Measurements from ENCODE around the gene NREP. TPM values are rescaled to one million over a fixed set of nuclear protein-coding genes. Genes with fewer than 3 reads are reported as not detected.
A peak's percentile ranks its signal among the peaks of the same experiment; 100 is the strongest.

Gene NREP
- total RNA-seq, 2 donors from 2014 or later = 8.5 to 18.2 TPM

DNA sequence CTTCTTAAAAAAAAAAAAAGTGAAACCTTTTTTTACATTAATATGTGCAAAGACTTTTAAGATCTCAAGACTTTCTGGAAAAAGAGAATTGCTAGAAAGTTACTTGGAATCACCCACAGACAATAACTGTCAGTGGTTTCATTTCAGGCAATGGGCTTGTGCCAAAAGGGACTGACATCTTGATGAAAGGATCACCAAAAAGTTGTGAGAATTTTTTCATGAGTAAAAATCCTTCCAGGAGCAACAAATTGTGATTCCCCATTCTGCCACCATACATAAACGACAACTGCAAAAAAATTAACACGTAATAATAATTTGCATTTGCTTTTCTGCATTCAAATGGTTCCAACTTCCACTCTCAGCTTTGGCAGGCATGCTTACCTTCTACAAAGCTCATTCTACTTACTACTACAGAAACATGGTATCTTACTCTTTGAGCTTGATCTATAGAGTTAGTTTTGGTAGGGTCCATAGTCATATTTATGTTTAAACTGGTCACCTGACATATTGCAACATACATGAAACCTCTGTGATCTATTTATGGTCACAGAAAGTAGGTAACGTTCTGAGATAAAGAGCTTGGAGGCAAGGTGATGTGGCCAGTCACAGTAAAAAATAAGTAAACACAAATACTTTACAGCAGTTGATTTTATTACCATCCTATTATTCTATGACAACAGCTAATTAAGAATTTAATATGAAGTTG is 3.0 kb downstream of the NREP start:
- Mint-ChIP-seq H3K27me3 (peaks cover 8% of the 10 kb centered on the region), H3K27ac (no peak overlapping the region), H3K9me3 (no peaks in the 10 kb centered on the region), H3K36me3 (ENCODE audit: low read depth) (peaks cover 5% of the 10 kb centered on the region), H3K4me3 (no peak overlapping the region), H3K4me1 (no peaks in the 10 kb centered on the region)
- ATAC-seq (replicated peaks) = no peak

DNA sequence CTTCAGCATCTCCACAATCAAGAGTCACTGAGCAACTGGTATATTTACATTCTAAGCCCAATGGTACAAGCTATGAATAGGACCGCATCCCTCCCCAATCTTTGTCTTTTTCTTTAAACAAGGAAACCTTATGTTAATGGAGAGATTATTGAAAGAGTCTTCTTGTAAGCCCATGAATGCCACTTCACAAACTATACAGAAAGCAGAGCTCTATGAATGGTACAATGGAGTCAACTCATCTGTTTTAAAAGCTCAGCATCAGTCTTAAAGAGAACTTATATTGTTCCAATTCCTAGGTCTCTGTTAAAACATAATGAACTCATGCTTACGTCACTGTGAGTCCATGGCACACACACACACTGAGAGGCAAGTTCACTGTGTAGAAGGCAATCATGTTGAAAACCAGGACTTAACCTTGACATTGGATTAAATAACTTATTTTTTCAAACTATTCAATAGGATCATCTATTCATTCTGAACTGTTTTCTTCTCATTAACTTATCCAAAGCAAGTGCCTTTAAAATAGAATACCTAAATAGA is 4.5 kb downstream of the NREP start:
- peaks cover 11% of the 10 kb centered on the region for H3K27me3 Mint-ChIP-seq
- no peak overlapping the region for H3K27ac Mint-ChIP-seq
- ATAC-seq (replicated peaks) = no peak
- H3K9me3 Mint-ChIP-seq = no peaks in the 10 kb centered on the region
- H3K4me1 Mint-ChIP-seq = peaks cover 4% of the 10 kb centered on the region
- H3K36me3 Mint-ChIP-seq (ENCODE audit: low read depth) = no peaks in the 10 kb centered on the region
- no peak overlapping the region for H3K4me3 Mint-ChIP-seq

- Mint-ChIP-seq H3K4me3 (no peak overlapping the region), H3K4me1 (peaks cover 4% of the 10 kb centered on the region), H3K27ac (no peak overlapping the region), H3K27me3 (peaks cover 7% of the 10 kb centered on the region), H3K9me3 (no peaks in the 10 kb centered on the region), H3K36me3 (ENCODE audit: low read depth) (no peaks in the 10 kb centered on the region)
- no peak for ATAC-seq (replicated peaks)
Measured at GRCh38 chr5:111749303-111750026, 7.5 kb downstream of the NREP start.

DNA sequence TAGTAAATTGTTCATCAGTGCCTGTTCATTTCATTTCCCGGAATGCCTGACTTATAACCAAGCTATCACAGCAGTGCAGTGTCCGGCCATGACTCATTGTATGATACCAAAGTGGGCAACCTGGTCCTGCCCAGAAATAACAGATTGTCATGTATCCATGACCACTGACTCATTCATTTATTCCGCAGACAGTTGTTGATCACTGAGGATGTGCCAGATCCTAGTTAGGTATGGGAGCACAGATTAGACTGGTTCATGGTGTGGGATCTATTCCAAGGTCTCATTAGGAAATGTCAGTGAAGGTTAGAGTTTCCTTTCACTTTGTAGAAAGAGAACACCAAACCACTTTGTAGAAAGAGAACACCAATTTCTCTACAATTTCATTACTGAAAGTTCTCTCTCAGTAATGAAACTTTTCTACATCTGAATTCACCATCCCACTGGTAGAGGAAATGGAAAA is 8.7 kb downstream of the NREP start:
- peaks cover 13% of the 10 kb centered on the region for H3K27me3 Mint-ChIP-seq
- no peaks in the 10 kb centered on the region for H3K36me3 Mint-ChIP-seq (ENCODE audit: low read depth)
- H3K4me1 Mint-ChIP-seq = peaks cover 4% of the 10 kb centered on the region
- H3K9me3 Mint-ChIP-seq = no peaks in the 10 kb centered on the region
- ATAC-seq (replicated peaks) = peak; percentile 74
- H3K27ac Mint-ChIP-seq = no peak overlapping the region
- H3K4me3 Mint-ChIP-seq = no peak overlapping the region

- Mint-ChIP-seq H3K9me3 (no peaks in the 10 kb centered on the region), H3K4me3 (no peak overlapping the region), H3K27ac (no peak overlapping the region), H3K36me3 (ENCODE audit: low read depth) (no peaks in the 10 kb centered on the region), H3K27me3 (peaks cover 12% of the 10 kb centered on the region), H3K4me1 (peaks cover 4% of the 10 kb centered on the region)
- no peak for ATAC-seq (replicated peaks)
Measured at GRCh38 chr5:111747337-111747736, 9.7 kb downstream of the NREP start.

DNA sequence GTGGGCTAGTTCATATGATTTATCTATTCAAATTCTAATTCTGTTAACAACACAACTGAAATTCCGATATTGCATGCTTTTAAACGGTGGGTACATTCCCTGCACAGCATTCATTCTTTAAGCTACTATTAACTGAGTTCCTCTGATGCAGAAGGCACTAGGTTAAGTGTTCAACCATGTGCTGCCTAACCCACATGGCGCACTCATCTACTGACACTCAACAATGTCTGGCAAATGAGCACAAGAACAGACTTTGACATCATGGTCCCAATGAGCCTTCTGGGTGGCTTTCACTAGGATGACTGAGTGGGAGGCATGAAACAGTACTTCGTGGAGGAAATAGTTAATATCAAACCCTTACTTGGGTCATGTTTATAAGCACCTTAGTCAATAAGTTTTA is 10.2 kb downstream of the NREP start:
- Mint-ChIP-seq H3K36me3 (ENCODE audit: low read depth) (no peaks in the 10 kb centered on the region), H3K4me3 (no peak overlapping the region), H3K27ac (no peak overlapping the region), H3K9me3 (no peaks in the 10 kb centered on the region), H3K4me1 (peaks cover 4% of the 10 kb centered on the region), H3K27me3 (peaks cover 11% of the 10 kb centered on the region)
- no peak for ATAC-seq (replicated peaks)

DNA sequence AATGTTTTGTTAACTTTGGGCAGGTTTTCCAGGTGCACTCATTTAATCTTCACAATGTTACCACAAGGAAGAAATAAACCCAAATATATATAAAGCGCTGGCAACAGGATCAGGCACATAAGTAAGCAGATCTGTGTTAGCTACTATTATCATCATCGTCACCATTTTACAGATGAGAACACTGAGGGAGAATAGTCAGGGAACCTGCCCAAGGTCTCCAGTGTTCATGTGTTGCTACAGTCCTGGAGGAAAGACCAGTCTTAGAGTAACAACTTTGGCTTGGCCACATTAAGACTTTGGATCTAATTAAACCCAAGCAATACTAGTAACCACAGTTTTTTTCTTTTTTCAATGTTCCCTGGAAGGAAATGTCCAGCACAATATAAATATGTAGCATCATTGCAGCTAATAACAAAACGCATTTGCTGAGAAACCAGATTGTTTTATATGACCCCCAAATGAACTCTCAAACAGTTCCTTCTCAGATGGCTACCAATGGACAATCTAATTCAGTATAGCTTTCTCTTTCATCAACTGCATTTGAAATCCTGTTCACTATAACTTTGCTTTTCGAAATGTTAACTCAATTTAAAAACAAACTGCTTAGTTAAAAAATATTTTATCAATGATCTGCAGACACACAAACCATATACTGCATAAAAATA is 11.8 kb downstream of the NREP start:
- no peak for ATAC-seq (replicated peaks)

GRCh38 chr5:111744455-111744854 is 12.5 kb downstream of the NREP start:
- no peak for ATAC-seq (replicated peaks)
- no peak overlapping the region for H3K4me3 Mint-ChIP-seq
- H3K36me3 Mint-ChIP-seq (ENCODE audit: low read depth) = no peaks in the 10 kb centered on the region
- H3K9me3 Mint-ChIP-seq = no peaks in the 10 kb centered on the region
- peaks cover 4% of the 10 kb centered on the region for H3K4me1 Mint-ChIP-seq
- H3K27me3 Mint-ChIP-seq = peaks cover 17% of the 10 kb centered on the region
- H3K27ac Mint-ChIP-seq = no peak overlapping the region

More for the DNA sequence above, 11.8 kb downstream of the NREP start:
- Mint-ChIP-seq H3K9me3 (no peaks in the 10 kb centered on the region), H3K27ac (no peak overlapping the region), H3K27me3 (peaks cover 17% of the 10 kb centered on the region), H3K36me3 (ENCODE audit: low read depth) (no peaks in the 10 kb centered on the region), H3K4me3 (no peak overlapping the region), H3K4me1 (peaks cover 4% of the 10 kb centered on the region)

DNA sequence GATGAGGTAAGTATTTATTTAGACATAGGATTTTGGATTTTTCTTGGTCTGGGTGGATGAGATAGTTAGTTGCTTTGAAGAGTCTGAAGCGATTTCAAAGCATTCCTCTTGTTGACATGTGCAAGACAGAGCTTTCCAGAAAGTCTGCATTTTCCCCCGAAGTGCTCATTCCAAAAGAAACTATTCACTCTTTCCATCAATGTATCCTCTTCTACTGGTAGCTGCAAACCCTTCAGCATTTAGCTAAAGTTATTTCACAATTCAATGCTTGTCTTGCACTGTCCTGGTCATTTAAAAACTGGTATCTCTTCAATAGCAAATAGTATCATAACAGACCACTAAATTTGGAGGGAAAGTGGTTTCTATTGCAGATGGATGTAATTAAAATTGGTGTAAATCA is 13.0 kb downstream of the NREP start:
- H3K4me1 Mint-ChIP-seq = peaks cover 4% of the 10 kb centered on the region
- H3K4me3 Mint-ChIP-seq = no peak overlapping the region
- no peaks in the 10 kb centered on the region for H3K9me3 Mint-ChIP-seq
- no peak for ATAC-seq (replicated peaks)
- no peak overlapping the region for H3K27ac Mint-ChIP-seq
- H3K36me3 Mint-ChIP-seq (ENCODE audit: low read depth) = no peaks in the 10 kb centered on the region
- peaks cover 17% of the 10 kb centered on the region for H3K27me3 Mint-ChIP-seq

GRCh38 chr5:111743512-111743911 is 13.5 kb downstream of the NREP start:
- Mint-ChIP-seq H3K4me3 (no peak overlapping the region), H3K9me3 (no peaks in the 10 kb centered on the region), H3K27me3 (peaks cover 17% of the 10 kb centered on the region), H3K27ac (no peak overlapping the region), H3K4me1 (peaks cover 4% of the 10 kb centered on the region), H3K36me3 (ENCODE audit: low read depth) (no peaks in the 10 kb centered on the region)
- no peak for ATAC-seq (replicated peaks)

GRCh38 chr5:111742177-111742994 is 14.6 kb downstream of the NREP start:
- ATAC-seq (replicated peaks) = no peak
- no peak overlapping the region for H3K27ac Mint-ChIP-seq
- H3K9me3 Mint-ChIP-seq = no peaks in the 10 kb centered on the region
- no peak overlapping the region for H3K4me3 Mint-ChIP-seq
- H3K27me3 Mint-ChIP-seq = peaks cover 14% of the 10 kb centered on the region
- H3K36me3 Mint-ChIP-seq (ENCODE audit: low read depth) = no peaks in the 10 kb centered on the region
- H3K4me1 Mint-ChIP-seq = no peaks in the 10 kb centered on the region

DNA sequence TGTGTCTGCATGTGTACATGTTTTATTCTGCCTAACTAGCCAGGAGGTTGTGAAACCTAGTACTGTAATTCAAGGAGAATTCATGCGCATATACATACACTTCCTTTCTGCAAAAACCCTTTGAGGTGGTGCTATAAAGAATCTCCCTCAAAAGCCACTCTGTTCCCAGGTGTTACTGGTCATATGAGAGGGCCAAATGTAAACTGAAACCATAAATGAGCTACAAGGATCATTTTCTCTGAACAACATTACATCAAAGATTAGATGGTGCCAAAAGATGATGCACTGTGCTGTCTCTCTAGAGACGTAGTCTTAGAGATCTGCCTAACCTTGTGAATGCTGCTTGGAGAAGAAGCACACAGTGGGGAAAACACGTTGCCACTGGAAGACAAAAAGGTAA is 15.7 kb downstream of the NREP start:
- Mint-ChIP-seq H3K4me3 (no peak overlapping the region), H3K36me3 (ENCODE audit: low read depth) (no peaks in the 10 kb centered on the region), H3K4me1 (no peaks in the 10 kb centered on the region), H3K27ac (no peak overlapping the region), H3K27me3 (peaks cover 14% of the 10 kb centered on the region), H3K9me3 (no peaks in the 10 kb centered on the region)
- no peak for ATAC-seq (replicated peaks)

GRCh38 chr5:111739416-111739815 is 17.6 kb downstream of the NREP start:
- H3K9me3 Mint-ChIP-seq = no peaks in the 10 kb centered on the region
- H3K27me3 Mint-ChIP-seq = peaks cover 17% of the 10 kb centered on the region
- H3K36me3 Mint-ChIP-seq (ENCODE audit: low read depth) = no peaks in the 10 kb centered on the region
- H3K27ac Mint-ChIP-seq = no peak overlapping the region
- ATAC-seq (replicated peaks) = no peak
- H3K4me3 Mint-ChIP-seq = no peak overlapping the region
- H3K4me1 Mint-ChIP-seq = peaks cover 4% of the 10 kb centered on the region

DNA sequence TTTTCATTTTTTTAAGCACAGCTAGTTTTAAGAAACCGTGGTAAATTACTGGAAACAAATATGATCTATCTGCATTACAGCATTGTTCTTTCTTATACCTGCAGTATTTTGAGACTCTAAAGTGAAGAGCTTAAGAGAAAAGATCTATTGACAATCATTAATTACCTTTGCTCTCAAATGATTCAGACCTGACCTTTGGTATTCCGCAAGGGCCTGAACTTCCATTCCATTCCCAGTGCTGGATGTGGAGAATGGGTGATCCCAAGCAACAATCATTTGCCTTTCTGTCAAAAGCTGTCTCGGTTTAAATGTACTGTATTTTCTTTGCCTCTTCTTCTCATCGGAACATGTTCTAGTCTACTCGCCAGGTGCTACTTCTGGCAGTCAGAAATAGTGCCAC is 18.9 kb downstream of the NREP start:
- Mint-ChIP-seq H3K4me3 (no peak overlapping the region), H3K9me3 (no peaks in the 10 kb centered on the region), H3K4me1 (peaks cover 4% of the 10 kb centered on the region), H3K36me3 (ENCODE audit: low read depth) (no peaks in the 10 kb centered on the region), H3K27me3 (peaks cover 11% of the 10 kb centered on the region), H3K27ac (no peak overlapping the region)
- no peak for ATAC-seq (replicated peaks)

Data from activated T-helper 17 cell treated with anti-CD3 and anti-CD28 coated beads, Interleukin-2, amount 50 U/mL, for 72 hours (primary cell).